RWPE2 (cell line): ENCODE measurements around the gene EIF2S3.
"Not testable (repeated sequence)": the region's sequence is repeated elsewhere in the genome, so short reads cannot be mapped to it uniquely, and the experiment has no call there.

ENCODE experiments used
- ATAC-seq: fragments of 200-7000 bp; cut with Tn5 transposase; 3 replicates; pipeline ENCODE4 v1.9.1; 2021; ENCODE audit warnings: low read depth
- DNase-seq: peaks from one replicate; pipeline ENCODE4 v3.0.0-alpha.2; 2020; ENCODE audit warnings: low spot score
- H3K27ac ChIP-seq: fragments of 450-650 bp; 2 replicates; pipeline ENCODE4 v1.5.1; 2017; ENCODE audit warnings: mild to moderate bottlenecking; ENCODE audit not compliant: poor library complexity, severe bottlenecking
- H3K27me3 ChIP-seq: fragments of 250-450 bp; sonication (Bioruptor Pico); 2 replicates; pipeline ENCODE4 v1.5.1; 2021; ENCODE audit warnings: mild to moderate bottlenecking, moderate library complexity; ENCODE audit not compliant: insufficient read depth, poor library complexity, severe bottlenecking
- H3K36me3 ChIP-seq: fragments of 250-450 bp; sonication (Bioruptor Pico); 2 replicates; pipeline ENCODE4 v1.5.1; 2020; ENCODE audit warnings: low read depth, mild to moderate bottlenecking, moderate library complexity
- H3K4me1 ChIP-seq: fragments of 250-450 bp; sonication (Bioruptor Pico); 2 replicates; pipeline ENCODE4 v1.5.1; 2021; ENCODE audit warnings: mild to moderate bottlenecking, moderate library complexity; ENCODE audit not compliant: insufficient read depth, poor library complexity, severe bottlenecking
- H3K4me3 ChIP-seq: fragments of 250-450 bp; sonication (Bioruptor Pico); 2 replicates; pipeline ENCODE4 v1.5.1; 2021; ENCODE audit warnings: mild to moderate bottlenecking, moderate library complexity; ENCODE audit not compliant: severe bottlenecking
- H3K9me3 ChIP-seq: fragments of 250-450 bp; sonication (Bioruptor Pico); 2 replicates; pipeline ENCODE4 v1.5.1; 2021; ENCODE audit warnings: mild to moderate bottlenecking, moderate library complexity; ENCODE audit not compliant: severe bottlenecking
- CTCF ChIP-seq: fragments of 450-650 bp; IDR thresholded peaks from one replicate; pipeline ENCODE4 v1.5.1; 2017; ENCODE audit warnings: mild to moderate bottlenecking, moderate library complexity; ENCODE audit not compliant: poor library complexity, severe bottlenecking

Gene EIF2S3

GRCh38 chrX:24050522-24051318 is 4.0 kb upstream of the EIF2S3 start:
- H3K4me3 ChIP-seq, H3K4me1 ChIP-seq, H3K27ac ChIP-seq, H3K27me3 ChIP-seq, ATAC-seq, DNase-seq, H3K36me3 ChIP-seq, H3K9me3 ChIP-seq: not testable (repeated sequence)

GRCh38 chrX:24055043-24055356 is 244 bp downstream of the EIF2S3 start:
- no peak for TF ChIP-seq CTCF
- no peaks in the 10 kb centered on the region for H3K4me1 ChIP-seq
- H3K9me3 ChIP-seq = no peaks in the 10 kb centered on the region
- ATAC-seq (peak; percentile 41), DNase-seq (no peak)
- H3K4me3 ChIP-seq = no peak overlapping the region
- no peak overlapping the region for H3K27ac ChIP-seq
- no peaks in the 10 kb centered on the region for H3K27me3 ChIP-seq
- peaks cover 15% of the 10 kb centered on the region for H3K36me3 ChIP-seq

- no peaks in the 10 kb centered on the region for H3K9me3 ChIP-seq
- DNase-seq (no peak), ATAC-seq (no peak)
- no peak overlapping the region for H3K4me3 ChIP-seq
- peaks cover 94% of the 10 kb centered on the region for H3K36me3 ChIP-seq
- no peaks in the 10 kb centered on the region for H3K4me1 ChIP-seq
- H3K27ac ChIP-seq = no peak overlapping the region
- TF ChIP-seq CTCF = no peak
- no peaks in the 10 kb centered on the region for H3K27me3 ChIP-seq
Observed at GRCh38 chrX:24063488-24063887, 8.7 kb downstream of the EIF2S3 start.

- no peak overlapping the region for H3K27ac ChIP-seq
- no peaks in the 10 kb centered on the region for H3K4me1 ChIP-seq
- TF ChIP-seq CTCF = no peak
- no peaks in the 10 kb centered on the region for H3K27me3 ChIP-seq
- no peak for DNase-seq
- H3K9me3 ChIP-seq = no peaks in the 10 kb centered on the region
- no peak for ATAC-seq
- no peak overlapping the region for H3K4me3 ChIP-seq
- peaks cover 80% of the 10 kb centered on the region for H3K36me3 ChIP-seq
Observed at GRCh38 chrX:24069877-24070276, 15.1 kb downstream of the EIF2S3 start.

- no peak for TF ChIP-seq CTCF
- Histone ChIP-seq H3K27ac (no peak overlapping the region), H3K4me3 (no peak overlapping the region), H3K36me3 (peaks cover 26% of the 10 kb centered on the region), H3K27me3 (no peaks in the 10 kb centered on the region), H3K4me1 (no peaks in the 10 kb centered on the region), H3K9me3 (no peaks in the 10 kb centered on the region)
- ATAC-seq (no peak), DNase-seq (no peak)
Observed at GRCh38 chrX:24079411-24079810, 24.7 kb downstream of the EIF2S3 start.

- H3K4me3 ChIP-seq, H3K9me3 ChIP-seq, H3K27ac ChIP-seq, DNase-seq, H3K27me3 ChIP-seq, H3K4me1 ChIP-seq, ATAC-seq: not testable (repeated sequence)
- peaks cover 21% of the 10 kb centered on the region for H3K36me3 ChIP-seq
Observed at GRCh38 chrX:24080245-24080644, 25.5 kb downstream of the EIF2S3 start.
